Chondrocyte (in vitro differentiated cells): ENCODE data around the gene USP3. TPM values are rescaled to one million over a fixed set of nuclear protein-coding genes. Genes with fewer than 3 reads are reported as not detected.

Source experiments
- DNase-seq: peaks from one replicate; pipeline ENCODE4 v3.0.0; 2021; ENCODE audit warnings: mixed read lengths, low spot score
- H3K27ac Mint-ChIP-seq: one replicate; pipeline ENCODE4 v1.8.0; 2021; ENCODE audit warnings: mild to moderate bottlenecking, moderate library complexity, mixed read lengths; ENCODE audit not compliant: unreplicated experiment
- H3K27me3 Mint-ChIP-seq: 2 replicates; pipeline ENCODE4 v1.8.0; 2021; ENCODE audit warnings: low read depth, mixed read lengths
- H3K36me3 Mint-ChIP-seq: 2 replicates; pipeline ENCODE4 v1.8.0; 2021; ENCODE audit warnings: low read depth, mixed read lengths
- H3K4me1 Mint-ChIP-seq: 2 replicates; pipeline ENCODE4 v1.8.0; 2021; ENCODE audit warnings: low read depth, mild to moderate bottlenecking, mixed read lengths
- H3K4me3 Mint-ChIP-seq: one replicate; pipeline ENCODE4 v1.8.0; 2021; ENCODE audit warnings: mild to moderate bottlenecking, moderate library complexity, mixed read lengths; ENCODE audit not compliant: unreplicated experiment
- H3K9me3 Mint-ChIP-seq: 2 replicates; pipeline ENCODE4 v1.8.0; 2021; ENCODE audit warnings: low read depth, mixed read lengths
- total RNA-seq: library from RNA; stranded (reverse); gene quantifications from 3 replicates; pipeline ENCODE4 v1.2.1, GENCODE V29; 2021
- TF ChIP-seq, protein P1 (sequence below): fragments of 200-600 bp; sonication (generic); IDR thresholded peaks from 2 replicates; pipeline ENCODE4 v1.5.0; 2021; ENCODE audit warnings: antibody characterized with exemption, mild to moderate bottlenecking, moderate library complexity

USP3 gene
- total RNA-seq, 1 donor from 2014 or later: 27.6 TPM

DNA sequence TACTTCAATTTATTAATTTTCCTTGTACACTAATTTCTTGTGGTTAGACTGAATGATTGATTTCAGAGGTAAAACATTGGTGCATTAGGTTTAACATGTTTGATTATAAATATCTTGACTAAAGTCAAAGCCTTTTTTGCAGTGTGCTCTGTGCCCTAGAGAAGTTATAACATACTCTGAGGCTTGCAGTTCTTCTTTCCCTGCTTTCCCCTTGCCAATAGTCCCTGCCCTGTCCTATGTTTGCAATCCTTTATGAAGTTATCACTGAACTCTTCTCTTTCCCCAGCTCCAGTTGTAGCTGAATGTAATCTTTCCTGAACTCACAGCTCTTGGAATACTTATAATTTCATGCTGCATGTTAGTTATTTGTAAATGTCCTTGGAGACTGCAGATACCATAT, 35.6 kb downstream of the USP3 start:
- TF ChIP-seq, protein P1, sequence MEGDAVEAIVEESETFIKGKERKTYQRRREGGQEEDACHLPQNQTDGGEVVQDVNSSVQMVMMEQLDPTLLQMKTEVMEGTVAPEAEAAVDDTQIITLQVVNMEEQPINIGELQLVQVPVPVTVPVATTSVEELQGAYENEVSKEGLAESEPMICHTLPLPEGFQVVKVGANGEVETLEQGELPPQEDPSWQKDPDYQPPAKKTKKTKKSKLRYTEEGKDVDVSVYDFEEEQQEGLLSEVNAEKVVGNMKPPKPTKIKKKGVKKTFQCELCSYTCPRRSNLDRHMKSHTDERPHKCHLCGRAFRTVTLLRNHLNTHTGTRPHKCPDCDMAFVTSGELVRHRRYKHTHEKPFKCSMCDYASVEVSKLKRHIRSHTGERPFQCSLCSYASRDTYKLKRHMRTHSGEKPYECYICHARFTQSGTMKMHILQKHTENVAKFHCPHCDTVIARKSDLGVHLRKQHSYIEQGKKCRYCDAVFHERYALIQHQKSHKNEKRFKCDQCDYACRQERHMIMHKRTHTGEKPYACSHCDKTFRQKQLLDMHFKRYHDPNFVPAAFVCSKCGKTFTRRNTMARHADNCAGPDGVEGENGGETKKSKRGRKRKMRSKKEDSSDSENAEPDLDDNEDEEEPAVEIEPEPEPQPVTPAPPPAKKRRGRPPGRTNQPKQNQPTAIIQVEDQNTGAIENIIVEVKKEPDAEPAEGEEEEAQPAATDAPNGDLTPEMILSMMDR: no peak
- no peak for DNase-seq
- Mint-ChIP-seq H3K27me3 (no peaks in the 10 kb centered on the region), H3K9me3 (no peaks in the 10 kb centered on the region), H3K4me1 (no peaks in the 10 kb centered on the region), H3K27ac (no peak overlapping the region), H3K36me3 (peaks cover 4% of the 10 kb centered on the region), H3K4me3 (no peak overlapping the region)

DNA sequence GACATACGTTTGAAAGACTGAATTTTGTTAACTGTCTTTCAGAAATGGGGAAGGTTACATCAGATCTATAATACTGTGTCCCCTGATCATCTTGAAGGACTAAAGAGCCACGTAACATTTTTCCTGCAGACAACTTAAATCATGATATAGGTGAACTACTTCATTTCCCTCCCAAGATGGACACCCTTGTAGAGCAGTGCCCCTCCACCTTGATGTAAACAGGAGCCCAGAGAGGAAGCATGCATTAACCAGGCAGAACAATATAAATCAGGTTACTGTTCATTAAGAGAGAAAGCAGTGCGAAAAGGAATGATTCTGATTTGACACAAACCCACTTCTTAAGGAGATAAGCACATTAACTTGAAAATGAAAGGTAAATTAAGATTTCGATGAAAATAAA, 36.1 kb downstream of the USP3 start:
- TF ChIP-seq, protein P1: no peak
- Mint-ChIP-seq H3K4me1 (no peaks in the 10 kb centered on the region), H3K27me3 (no peaks in the 10 kb centered on the region), H3K4me3 (no peak overlapping the region), H3K27ac (no peak overlapping the region), H3K9me3 (no peaks in the 10 kb centered on the region), H3K36me3 (peaks cover 4% of the 10 kb centered on the region)
- DNase-seq: no peak

GRCh38 chr15:63544258-63545026, 40.0 kb downstream of the USP3 start:
- DNase-seq: no peak
- no peaks in the 10 kb centered on the region for H3K36me3 Mint-ChIP-seq
- no peak overlapping the region for H3K27ac Mint-ChIP-seq
- H3K9me3 Mint-ChIP-seq: no peaks in the 10 kb centered on the region
- TF ChIP-seq, protein P1: no peak
- H3K27me3 Mint-ChIP-seq: no peaks in the 10 kb centered on the region
- no peak overlapping the region for H3K4me3 Mint-ChIP-seq
- no peaks in the 10 kb centered on the region for H3K4me1 Mint-ChIP-seq

- no peaks in the 10 kb centered on the region for H3K9me3 Mint-ChIP-seq
- no peak for DNase-seq
- H3K4me1 Mint-ChIP-seq: no peaks in the 10 kb centered on the region
- H3K27ac Mint-ChIP-seq: no peak overlapping the region
- TF ChIP-seq, protein P1: no peak
- no peaks in the 10 kb centered on the region for H3K36me3 Mint-ChIP-seq
- no peak overlapping the region for H3K4me3 Mint-ChIP-seq
- H3K27me3 Mint-ChIP-seq: no peaks in the 10 kb centered on the region
Observed at GRCh38 chr15:63545520-63545919, 41.1 kb downstream of the USP3 start.

- Mint-ChIP-seq H3K36me3 (no peaks in the 10 kb centered on the region), H3K4me3 (no peak overlapping the region), H3K27ac (no peak overlapping the region), H3K4me1 (peaks cover 35% of the 10 kb centered on the region), H3K9me3 (no peaks in the 10 kb centered on the region), H3K27me3 (no peaks in the 10 kb centered on the region)
- TF ChIP-seq, protein P1: no peak
- DNase-seq: no peak
Observed at GRCh38 chr15:63551400-63551799, 47.0 kb downstream of the USP3 start.
